ENCODE measurements around the gene LAMA2. TPM values are rescaled to one million over a fixed set of nuclear protein-coding genes. Genes with fewer than 3 reads are reported as not detected.

The LAMA2 gene
- total and polyA plus RNA-seq, 3 donors from 2014 or later: 25.9 to 94.8 (median 56.0) TPM

DNA sequence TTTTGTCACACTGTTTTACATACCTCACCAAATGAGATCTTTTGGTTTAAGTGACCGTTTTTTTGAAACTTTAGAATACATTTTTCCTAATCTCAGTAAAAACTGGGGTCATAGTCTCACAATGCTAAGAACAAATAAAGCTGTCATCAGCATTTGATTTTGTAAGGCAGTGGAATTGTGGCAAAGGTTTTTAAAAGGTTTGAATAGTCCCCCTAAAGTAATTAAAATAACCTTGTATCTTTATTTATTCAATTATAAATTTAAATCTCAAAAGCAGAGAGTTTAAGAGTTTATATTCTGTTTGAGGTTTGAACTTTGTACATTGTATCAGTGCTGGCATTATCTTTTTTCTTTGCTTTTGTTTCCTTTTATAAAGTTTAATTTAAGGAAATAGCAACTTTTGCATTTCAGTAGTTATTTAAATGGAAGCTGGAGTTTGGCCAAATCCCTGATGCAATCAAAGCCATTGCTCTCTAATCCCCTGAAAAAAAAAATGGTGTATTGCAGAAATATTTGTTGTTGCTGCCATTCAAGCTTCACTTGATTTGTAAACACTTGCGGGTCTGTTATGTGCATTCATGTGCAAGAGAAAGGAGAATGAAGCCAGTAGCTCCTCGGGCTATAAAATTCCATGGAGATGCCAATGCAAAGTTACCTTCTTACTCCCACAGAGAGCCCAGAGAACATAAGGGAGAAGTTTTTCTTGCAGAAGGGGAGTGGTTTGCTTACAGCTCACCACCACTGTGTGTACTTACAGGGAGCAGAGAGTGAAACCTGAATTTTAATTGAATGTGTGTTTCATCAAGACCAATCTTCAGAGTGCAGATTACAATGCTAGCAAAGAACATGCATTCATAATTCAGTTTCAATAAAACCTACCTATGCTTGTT, 435.2 kb downstream of the LAMA2 start:
- intact Hi-C loops (cut with DNase I; ENCODE audit: low total_unique reads): no loop called here
- Histone ChIP-seq H3K36me3 (ENCODE audit: low read depth, missing control alignments) (no peaks in the 10 kb centered on the region), H3K27me3 (no peaks in the 10 kb centered on the region), H3K27ac (no peak overlapping the region), H3K4me1 (no peaks in the 10 kb centered on the region), H3K9me3 (no peaks in the 10 kb centered on the region), H3K4me3 (no peak overlapping the region)
- TF ChIP-seq, protein P1, sequence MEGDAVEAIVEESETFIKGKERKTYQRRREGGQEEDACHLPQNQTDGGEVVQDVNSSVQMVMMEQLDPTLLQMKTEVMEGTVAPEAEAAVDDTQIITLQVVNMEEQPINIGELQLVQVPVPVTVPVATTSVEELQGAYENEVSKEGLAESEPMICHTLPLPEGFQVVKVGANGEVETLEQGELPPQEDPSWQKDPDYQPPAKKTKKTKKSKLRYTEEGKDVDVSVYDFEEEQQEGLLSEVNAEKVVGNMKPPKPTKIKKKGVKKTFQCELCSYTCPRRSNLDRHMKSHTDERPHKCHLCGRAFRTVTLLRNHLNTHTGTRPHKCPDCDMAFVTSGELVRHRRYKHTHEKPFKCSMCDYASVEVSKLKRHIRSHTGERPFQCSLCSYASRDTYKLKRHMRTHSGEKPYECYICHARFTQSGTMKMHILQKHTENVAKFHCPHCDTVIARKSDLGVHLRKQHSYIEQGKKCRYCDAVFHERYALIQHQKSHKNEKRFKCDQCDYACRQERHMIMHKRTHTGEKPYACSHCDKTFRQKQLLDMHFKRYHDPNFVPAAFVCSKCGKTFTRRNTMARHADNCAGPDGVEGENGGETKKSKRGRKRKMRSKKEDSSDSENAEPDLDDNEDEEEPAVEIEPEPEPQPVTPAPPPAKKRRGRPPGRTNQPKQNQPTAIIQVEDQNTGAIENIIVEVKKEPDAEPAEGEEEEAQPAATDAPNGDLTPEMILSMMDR (IDR thresholded peaks at IDR 0.05): no peak
- TF ChIP-seq POLR2A (IDR thresholded peaks at IDR 0.05): no peak
- DNase-seq: no peak
- WGBS, 2 donors: 50 to 65% methylated on average over 3 of the region's 3 CpGs

DNA sequence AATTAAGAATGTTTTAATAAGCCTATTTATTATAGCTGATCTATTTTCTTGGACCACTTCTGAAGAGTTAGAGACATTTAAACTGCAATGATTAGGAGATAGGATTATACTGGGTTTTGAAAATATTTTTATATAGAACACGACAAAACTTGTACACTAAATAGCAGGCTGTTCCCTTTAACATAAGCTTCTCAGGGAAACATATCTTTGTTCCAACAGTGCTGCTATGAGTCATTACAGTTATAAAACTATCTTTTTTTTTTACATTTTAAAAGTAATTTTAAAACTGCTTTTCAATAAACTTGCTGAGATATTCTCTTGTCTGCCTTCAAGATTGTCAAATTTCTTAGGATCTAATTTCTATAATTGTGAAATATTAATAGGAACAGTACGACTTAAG, 438.0 kb downstream of the LAMA2 start:
- no peaks in the 10 kb centered on the region for H3K9me3 ChIP-seq
- H3K27me3 ChIP-seq: no peaks in the 10 kb centered on the region
- no peak for DNase-seq
- TF ChIP-seq, protein P1 (IDR thresholded peaks at IDR 0.05): no peak
- TF ChIP-seq POLR2A (IDR thresholded peaks at IDR 0.05): no peak
- no peak overlapping the region for H3K27ac ChIP-seq
- intact Hi-C loops (cut with DNase I; ENCODE audit: low total_unique reads): no loop called here
- H3K4me3 ChIP-seq: no peak overlapping the region
- 81 to 83% methylated on average over 2 of the region's 2 CpGs for whole genome bisulfite sequencing, 2 donors
- no peaks in the 10 kb centered on the region for H3K4me1 ChIP-seq
- no peaks in the 10 kb centered on the region for H3K36me3 ChIP-seq (ENCODE audit: low read depth, missing control alignments)

DNA sequence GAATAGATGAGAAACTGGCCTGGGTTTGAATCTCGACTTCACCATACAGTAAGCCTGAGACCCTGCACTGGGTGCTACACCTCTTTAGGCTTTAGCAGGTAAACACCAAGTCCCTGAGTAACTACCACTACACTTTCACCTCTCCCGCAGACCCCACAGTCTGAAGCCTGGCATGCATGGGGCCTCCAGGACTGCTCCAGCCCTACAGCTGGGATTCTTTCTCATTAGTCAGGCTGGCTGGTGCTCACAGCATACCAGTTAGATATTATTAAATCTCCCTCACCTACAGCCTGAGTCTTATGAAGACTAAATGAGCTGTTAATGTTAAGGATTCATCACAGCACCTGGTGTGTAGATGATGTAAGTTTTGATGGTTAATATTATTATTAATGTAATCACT, 438.4 kb downstream of the LAMA2 start:
- no peaks in the 10 kb centered on the region for H3K4me1 ChIP-seq
- no peak overlapping the region for H3K4me3 ChIP-seq
- no peaks in the 10 kb centered on the region for H3K36me3 ChIP-seq (ENCODE audit: low read depth, missing control alignments)
- 87 to 92% methylated on average over 2 of the region's 2 CpGs for WGBS, 2 donors
- no peak overlapping the region for H3K27ac ChIP-seq
- intact Hi-C loops (cut with DNase I; ENCODE audit: low total_unique reads): no loop called here
- TF ChIP-seq, protein P1 (IDR thresholded peaks at IDR 0.05): no peak
- no peak for TF ChIP-seq POLR2A (IDR thresholded peaks at IDR 0.05)
- no peak for DNase-seq
- no peaks in the 10 kb centered on the region for H3K27me3 ChIP-seq
- H3K9me3 ChIP-seq: no peaks in the 10 kb centered on the region

DNA sequence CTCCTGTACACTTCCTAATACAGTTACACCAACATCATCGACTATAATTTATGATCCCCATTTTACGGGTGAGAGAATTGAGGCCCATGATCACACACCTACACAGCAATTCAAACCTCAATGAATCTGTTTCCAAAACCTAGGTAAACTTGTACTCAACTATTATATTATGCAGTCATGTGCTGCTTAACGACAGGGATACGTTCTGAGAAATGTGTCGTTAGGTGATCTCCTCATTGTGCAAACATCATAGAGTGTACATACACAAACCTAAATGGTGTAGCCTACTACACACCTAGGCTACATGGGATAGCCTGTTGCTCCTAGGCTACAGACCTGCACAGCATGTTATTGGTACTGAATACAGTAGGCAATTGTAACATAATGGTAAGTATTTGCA, 441.4 kb downstream of the LAMA2 start:
- Histone ChIP-seq H3K36me3 (ENCODE audit: low read depth, missing control alignments) (no peaks in the 10 kb centered on the region), H3K4me3 (no peak overlapping the region), H3K4me1 (no peaks in the 10 kb centered on the region), H3K27ac (no peak overlapping the region), H3K9me3 (no peaks in the 10 kb centered on the region), H3K27me3 (no peaks in the 10 kb centered on the region)
- intact Hi-C loops (cut with DNase I; ENCODE audit: low total_unique reads): no loop called here
- DNase-seq: no peak
- TF ChIP-seq POLR2A (IDR thresholded peaks at IDR 0.05): no peak
- TF ChIP-seq, protein P1 (IDR thresholded peaks at IDR 0.05): no peak
- WGBS, 2 donors: 83 to 91% methylated on average over 5 of the region's 5 CpGs

DNA sequence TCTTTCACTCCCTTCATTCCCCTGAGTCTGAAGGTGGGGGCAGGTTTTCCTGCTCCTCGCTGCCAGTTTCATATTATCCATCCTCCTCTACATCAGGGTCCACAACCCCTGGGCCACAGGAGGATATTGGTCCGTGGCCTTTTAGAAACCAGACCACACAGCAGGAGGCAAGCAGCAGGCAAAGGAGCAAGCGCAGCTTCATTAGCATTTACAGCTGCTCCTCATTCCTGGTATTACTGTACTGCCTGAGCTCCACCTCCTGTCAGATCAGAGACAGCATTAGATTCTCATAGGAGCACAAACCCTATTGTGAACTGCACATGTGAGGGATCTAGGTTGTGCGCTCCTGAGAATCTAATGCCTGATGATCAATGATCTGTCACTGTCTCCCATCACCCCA, 446.7 kb downstream of the LAMA2 start:
- H3K4me1 ChIP-seq: no peaks in the 10 kb centered on the region
- H3K36me3 ChIP-seq (ENCODE audit: low read depth, missing control alignments): no peaks in the 10 kb centered on the region
- H3K27me3 ChIP-seq: no peaks in the 10 kb centered on the region
- no peak overlapping the region for H3K27ac ChIP-seq
- no peak for DNase-seq
- WGBS, 2 donors: 86 to 87% methylated on average over 4 of the region's 4 CpGs
- intact Hi-C loops (cut with DNase I; ENCODE audit: low total_unique reads): no loop called here
- H3K4me3 ChIP-seq: no peak overlapping the region
- H3K9me3 ChIP-seq: no peaks in the 10 kb centered on the region
- TF ChIP-seq, protein P1 (IDR thresholded peaks at IDR 0.05): no peak

Data from testis (tissue), 3 donors.